Prostate gland (tissue), 2 donors: ENCODE measurements around the gene ARID4B.

Source experiments
- POLR2AphosphoS5 ChIP-seq: sonication (generic); formaldehyde crosslinking; IDR thresholded peaks from one replicate; pipeline ENCODE4 v1.6.1; 2017; ENCODE audit warnings: antibody characterized with exemption
- TF ChIP-seq, protein P1 (sequence below), 4 experiments: fragments of 200-600 bp in 2 of 4; fragments of 450-650 bp in 2 of 4; sonication (generic) in 2 of 4; IDR thresholded peaks; 1 replicate in 3 of 4; 2 replicates in 1 of 4; pipeline ENCODE4 v1.5.1; 2016 to 2019; ENCODE audit warnings: antibody characterized with exemption in 4 of 4, mild to moderate bottlenecking in 2 of 4, moderate library complexity in 2 of 4

DNA sequence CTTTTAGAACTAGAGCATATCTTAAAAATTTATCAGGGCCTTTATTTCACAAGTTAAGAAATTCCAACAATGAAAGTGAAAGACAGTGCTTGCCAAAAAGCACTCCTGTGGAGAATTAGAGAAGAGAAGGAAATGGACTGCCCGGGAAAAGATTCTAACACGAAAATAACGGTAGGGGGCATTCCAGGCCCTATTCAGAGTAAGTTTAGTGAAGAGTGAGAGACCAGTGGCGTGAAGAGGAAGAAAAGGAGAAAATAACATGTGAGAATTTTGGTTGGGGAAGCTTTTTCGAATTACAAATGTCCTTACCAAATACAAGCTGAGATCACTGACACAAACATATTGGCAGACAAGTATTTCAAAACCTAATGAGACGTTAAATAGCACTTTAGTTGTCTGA, 128.5 kb downstream of the ARID4B start:
- no peak for TF ChIP-seq POLR2AphosphoS5
- TF ChIP-seq, protein P1, sequence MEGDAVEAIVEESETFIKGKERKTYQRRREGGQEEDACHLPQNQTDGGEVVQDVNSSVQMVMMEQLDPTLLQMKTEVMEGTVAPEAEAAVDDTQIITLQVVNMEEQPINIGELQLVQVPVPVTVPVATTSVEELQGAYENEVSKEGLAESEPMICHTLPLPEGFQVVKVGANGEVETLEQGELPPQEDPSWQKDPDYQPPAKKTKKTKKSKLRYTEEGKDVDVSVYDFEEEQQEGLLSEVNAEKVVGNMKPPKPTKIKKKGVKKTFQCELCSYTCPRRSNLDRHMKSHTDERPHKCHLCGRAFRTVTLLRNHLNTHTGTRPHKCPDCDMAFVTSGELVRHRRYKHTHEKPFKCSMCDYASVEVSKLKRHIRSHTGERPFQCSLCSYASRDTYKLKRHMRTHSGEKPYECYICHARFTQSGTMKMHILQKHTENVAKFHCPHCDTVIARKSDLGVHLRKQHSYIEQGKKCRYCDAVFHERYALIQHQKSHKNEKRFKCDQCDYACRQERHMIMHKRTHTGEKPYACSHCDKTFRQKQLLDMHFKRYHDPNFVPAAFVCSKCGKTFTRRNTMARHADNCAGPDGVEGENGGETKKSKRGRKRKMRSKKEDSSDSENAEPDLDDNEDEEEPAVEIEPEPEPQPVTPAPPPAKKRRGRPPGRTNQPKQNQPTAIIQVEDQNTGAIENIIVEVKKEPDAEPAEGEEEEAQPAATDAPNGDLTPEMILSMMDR (IDR thresholded peaks at IDR 0.05): no peak
